HG03139 (cell line): ENCODE measurements around the gene SLC49A3.
"Not testable (repeated sequence)": the region's sequence is repeated elsewhere in the genome, so short reads cannot be mapped to it uniquely, and the experiment has no call there.

ENCODE experiments used
- ATAC-seq: cut with Tn5 transposase; IDR thresholded peaks from one replicate; pipeline ENCODE4 v1.9.1; 2021; ENCODE audit not compliant: unreplicated experiment

Gene SLC49A3

DNA sequence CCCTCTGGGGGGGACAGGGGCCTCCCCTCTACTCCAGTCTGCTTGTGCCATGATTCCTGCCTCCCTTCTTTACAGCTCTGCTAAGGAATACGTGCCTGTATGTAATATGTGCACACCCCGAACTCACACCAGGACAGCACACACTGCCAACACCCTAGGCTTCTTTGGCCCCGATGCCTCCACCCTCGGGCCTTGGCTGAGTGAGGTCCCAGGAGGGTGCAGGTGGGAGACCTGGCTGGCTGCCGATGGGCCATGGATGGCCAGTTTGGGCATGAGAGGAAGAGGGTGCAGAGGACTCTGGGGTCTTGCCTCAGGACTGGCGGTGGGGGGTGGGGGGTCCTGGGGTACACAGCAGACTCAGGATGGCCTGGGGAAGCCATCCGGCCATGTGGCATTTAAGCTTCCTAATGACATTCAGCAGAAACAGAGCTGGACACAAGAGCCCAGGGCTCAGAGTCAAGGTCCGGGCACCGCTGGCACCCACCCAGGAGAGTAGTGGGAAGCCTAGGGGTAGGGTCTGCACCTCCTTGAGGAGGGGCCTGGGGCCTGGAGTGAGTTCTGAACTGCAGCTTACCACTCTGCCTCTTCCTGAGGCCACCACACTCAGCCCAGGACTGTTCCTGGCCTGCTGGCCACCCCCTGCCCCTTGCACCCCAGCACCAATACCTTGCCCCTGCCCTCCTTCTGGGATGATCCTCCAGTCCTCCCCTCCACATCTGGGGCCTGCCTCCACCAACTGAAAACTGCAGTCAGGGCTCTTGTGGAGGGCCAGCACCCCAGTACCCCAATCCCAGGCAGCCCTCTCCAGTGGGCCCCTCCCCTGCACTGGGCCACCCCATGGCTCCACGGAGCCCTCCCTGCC, 14.6 kb upstream of the SLC49A3 start:
- no peak for ATAC-seq

DNA sequence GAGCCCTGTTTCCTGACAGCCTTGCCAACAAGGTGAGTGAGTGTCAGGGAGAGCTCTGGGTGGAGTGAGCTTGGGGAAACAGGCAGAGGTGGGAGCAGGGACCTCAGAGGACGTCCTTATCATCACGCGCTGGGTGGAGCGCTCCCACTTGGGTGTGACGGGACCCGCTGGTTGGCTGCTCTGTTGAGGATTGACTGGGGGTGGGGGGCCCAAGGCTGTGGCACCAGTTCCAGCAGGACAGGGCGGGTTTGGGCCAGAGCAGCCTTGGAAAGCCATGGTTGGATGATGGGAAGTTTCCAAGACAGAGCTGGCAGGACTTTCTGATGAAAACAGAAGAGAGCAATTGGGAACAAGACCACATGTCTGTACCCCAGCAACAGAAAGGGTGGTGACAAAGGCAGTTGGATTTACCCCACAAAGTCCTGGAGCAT, 13.7 kb upstream of the SLC49A3 start:
- ATAC-seq: no peak

DNA sequence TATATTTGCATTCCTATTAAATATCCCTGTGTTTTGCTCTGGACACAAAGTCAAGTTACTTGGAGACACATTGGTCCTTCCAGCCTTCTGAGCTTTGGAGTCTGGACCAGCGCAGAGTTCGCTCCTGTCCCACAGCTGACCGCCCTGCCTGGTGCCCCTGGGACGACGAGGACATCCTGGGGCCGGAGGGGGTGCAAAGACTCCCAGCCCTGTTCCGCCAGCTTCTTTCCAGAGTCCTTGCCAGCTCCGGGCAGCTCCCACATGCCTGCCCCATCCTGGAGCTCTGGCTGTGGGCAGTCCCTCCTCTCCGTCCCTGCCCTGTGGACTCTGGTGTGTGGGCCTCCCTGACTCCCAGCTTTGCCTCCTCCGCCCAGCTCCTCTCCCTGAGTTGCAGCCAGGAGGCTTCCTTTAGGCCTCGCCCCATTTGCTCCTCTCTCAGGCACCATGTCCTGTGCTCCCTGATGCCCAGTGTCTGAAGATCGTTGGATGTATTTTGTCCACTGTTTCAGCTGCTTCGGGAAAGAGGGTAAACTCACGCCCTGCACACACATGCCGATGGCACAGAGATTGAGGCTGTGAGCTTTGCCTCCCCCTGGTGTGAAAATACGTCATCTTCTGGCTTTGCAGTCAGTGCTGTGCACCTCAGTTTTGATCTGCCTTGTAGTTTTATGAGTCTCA, 11.8 kb upstream of the SLC49A3 start:
- ATAC-seq: no peak

DNA sequence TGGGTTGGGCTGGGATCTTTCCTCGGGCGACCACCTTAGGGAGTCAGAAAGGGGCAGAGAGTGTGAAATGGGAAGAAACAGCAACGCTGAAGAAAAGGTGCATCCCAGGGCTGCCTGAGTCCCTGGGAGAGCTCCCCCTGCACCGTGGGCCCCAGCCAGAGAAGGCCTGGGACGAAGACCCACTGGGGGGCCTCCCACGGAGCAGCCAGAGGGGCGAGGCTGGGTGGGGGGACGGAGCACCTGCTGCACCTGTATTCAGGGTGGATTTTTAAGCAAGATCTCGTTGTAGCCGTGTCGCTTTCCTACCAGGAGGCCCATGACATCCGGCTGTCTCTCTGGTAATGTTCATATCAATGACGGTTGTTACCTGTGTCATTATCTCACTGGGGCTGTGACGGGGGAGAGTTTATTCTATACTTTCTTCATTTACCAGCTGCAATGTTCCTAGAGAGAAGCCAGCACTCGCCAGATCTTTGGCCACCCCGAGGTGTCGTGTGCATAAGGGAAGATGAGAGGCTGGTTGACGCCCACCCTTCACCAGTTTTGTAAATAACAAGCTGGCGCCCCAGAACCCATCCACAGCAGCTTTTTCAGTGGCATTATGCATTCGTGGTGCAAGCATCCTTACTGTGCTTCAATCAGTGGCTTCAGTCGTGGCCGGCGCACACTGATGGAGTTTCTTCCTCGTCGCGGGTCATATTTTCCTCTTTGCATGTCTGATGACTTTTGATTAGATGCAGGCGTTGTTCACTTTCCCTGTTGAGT, 11.0 kb upstream of the SLC49A3 start:
- no peak for ATAC-seq

DNA sequence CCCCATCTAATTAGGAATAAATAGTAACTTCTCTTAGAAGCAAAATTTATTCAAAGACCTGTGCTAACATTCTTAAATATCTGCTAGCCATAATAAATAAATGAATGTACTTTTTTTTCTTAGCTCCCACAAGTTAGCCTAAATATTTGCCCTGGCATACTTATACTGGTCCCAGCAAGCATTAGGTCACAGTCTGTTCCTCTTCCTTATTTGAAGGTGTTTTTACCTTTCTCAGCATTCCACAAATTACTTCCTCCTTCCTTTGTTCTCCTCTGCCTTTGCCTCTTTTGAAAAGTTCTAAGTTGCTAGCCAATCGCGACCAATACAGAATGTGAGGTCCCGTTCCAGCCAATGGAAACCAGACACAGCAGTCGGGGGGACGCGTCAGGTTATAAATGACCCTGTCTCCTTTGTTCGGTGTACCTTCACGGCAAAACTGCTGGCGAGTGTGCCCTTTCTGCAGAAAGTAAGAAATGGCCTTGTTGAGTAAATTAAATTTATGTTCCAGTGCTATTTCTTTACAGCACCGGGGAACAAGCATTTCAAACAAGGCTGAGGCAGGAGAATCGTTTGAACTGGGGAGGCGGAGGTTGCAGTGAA, 5.5 kb upstream of the SLC49A3 start:
- not testable (repeated sequence) for ATAC-seq

DNA sequence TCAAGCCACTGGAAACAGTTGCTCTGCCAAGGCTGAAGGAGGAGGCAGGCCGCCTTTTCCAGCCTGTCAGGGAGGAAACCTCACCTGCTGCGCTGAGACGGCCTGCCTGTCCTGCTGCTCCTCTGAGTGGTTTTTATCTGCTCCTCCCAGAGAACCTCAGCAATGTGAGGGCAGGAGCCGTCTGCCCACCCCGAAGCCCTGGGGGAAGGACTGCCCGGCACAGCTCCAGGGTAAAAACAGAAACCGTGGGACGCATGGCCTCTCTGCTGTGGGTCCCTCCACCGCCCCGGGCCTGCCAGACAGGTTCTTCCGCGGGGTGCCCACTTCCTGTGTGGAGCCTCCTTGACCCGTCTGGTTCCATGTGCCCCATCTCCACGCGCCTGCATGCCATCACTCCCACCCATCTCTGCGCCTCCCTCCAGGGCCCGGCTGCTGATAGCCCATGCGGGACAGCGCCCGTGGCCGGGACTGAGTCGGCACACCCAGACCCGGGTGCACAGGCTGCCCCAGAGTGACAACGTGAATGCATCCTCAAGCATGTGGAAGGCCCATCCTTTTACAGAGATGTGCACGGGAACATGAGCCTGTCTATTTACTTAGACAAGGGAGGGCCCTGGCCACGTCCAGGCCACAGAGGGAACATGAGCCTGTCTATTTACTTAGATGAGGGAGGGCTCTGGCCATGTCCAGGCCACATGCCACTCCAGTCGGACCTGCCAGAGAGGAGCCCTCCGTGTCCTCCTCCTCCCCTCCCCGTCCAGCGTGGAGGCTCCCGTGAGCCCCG, 4.0 kb upstream of the SLC49A3 start:
- ATAC-seq: no peak

DNA sequence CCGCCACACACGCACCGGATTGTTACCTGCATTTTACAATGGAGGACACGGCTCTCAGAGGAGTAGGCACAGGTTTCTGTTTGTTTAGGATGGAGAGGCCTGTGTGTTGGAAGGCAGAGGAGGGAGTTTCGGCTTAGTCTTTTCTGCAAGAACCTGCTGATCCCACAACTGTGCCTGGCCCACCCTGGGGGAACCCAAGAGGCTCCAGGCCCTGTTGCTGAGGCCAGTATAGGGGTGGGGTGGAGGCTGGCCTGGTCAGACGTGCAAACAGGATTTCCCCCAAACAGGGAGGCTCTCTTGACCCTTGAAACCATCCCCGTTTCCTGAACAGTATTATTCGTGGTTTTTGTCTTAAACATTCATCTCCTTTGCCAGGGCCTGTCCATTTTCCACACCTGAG, 772 bp upstream of the SLC49A3 start:
- no peak for ATAC-seq

DNA sequence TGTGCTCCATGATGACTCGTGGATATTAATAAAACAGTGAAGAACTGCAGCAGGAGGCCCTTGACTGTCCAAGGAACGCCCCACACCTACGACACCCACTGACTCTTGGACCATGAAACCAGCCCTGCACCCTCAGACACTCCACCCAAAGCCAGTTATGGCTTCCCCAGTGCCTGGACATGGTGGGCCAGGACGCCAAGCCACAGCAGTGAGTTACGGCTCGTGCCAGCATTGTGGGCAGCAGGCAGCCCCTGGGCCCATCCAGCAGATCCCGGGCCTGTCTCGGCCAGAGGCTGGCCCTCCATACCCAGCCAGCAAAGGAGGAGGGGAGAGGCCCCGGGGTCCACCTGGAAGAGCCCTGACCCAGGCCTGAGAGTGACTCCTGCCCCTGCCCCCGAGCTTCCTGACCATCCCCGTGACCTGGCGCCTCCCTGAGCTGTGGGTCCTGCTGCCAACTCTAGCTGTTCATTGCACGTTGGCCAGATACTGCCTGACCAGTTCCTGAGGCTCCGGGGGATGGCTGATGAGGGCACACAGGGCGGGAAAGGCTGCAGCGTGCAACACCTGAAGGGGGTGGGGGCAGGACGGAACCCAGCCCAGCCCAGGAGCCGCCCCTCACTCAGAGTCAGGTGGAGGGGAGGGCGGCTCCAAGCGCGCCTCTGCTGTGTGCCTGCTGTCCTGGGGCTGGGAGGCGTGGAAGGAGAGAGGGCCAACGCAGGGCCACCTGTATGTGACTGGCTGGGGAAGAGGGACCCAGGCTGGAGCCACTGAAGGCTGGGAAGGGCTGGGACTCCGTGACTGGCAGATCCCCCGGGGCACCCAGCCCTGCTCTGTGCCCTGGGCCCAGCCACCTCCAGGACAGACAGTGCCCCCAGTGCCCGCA, 739 bp downstream of the SLC49A3 start:
- ATAC-seq: no peak

DNA sequence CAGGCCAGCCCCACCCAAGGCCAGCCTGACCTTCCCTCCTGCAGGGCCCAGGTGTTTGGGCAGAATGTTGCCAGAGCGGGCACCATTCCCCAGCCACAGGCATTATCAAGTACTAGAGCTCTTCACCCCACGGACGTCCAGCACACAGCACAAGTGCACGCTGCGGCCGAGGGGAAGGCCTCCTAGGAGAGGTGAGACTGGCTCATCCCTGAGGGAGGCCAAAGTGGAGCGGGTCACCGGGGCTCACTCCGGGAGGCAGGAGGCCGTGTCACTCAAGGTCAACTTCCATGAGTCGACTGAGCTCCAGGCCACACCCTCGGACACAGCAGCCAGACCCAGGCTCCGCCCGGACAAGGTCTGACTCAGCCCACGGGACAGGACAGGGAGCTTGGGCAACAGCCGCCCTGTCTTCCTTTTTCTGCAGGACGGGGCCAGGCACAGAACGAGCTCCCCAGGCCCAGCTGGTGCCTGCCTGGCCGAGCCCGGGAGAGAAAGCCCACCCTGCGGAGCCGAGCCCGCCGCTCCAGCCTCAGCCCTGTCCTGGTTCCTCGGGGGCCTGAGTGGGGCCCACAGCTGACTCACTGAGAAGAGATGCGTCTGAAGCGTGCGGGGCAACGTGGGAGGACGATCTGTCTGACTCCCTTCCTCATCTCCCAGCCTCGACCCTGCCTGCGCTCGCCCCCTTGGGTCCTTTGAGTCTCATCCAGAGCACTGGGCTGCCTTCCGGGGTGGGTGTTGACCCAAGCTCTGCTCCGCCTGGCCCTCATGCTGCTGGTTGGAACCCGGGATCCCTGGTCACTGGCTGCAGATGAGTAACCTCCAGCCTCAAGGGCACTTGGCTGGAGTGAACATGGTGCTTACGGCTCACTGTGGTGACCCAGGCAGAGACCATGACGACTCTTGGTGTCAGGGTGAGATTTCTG, 1.6 kb downstream of the SLC49A3 start:
- no peak for ATAC-seq

DNA sequence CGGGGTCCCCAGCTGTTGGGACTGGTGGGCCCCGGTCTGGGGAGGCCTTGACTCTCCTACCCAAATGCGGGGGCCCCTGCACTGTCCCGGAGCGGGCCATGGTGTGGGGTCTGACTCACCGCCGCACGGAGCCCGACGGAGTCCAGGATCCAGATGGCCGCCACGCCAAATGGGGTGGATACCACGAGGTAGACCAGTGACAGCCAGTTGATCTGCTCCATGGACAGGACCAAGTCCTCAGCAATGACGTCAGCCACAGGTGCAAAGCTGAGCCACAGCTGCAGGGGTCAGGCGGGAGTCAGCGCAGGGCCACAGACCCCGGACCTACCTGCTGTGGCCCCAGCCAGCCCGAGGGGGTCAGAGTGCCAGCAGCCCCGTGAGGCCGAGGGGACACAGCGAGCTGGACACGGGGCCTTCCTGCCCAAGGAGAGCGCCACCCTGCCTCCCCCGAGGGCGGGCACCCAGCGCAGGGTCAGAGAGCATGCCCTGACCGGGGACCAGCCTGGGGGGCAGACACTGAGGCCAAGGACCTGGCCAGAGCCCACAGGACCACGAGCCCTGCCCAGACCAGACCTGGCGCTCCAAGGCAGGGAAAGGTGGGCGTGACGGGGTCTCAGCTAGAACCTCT, 2.4 kb downstream of the SLC49A3 start:
- no peak for ATAC-seq

DNA sequence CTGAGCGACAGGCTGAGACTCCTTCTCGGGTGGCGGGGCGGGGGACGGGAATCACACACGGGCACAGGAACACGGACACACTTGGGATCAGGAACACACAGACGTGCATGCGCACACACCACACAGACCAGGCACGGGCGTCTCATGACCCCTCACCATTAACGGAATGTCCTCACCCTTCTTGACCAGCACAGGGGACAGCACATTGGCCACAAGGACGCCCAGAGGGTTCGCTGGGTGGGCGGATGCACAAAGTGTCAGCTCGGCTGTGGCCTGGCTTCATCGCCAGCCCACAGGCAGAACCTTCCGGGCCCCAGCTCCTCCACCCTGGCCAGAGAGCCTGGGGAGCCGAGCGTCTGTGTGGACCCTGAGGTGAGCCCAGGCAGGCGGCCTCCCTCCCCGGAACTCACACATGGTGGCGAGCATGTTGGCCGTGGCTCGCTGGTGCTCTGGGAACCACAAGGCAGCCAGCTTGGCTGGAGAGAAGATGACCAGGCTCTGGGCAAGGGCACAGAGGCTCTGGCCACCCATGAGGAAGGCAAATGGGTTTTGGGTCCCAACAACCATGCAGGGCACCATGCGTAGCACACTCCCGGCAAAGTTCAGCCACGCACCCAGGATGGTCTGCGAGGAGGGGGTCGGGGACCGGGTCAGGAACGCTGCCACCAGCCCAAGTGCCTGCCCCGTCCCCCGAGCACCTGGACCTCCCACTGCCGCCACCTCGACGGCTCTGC, 3.1 kb downstream of the SLC49A3 start:
- ATAC-seq: no peak

DNA sequence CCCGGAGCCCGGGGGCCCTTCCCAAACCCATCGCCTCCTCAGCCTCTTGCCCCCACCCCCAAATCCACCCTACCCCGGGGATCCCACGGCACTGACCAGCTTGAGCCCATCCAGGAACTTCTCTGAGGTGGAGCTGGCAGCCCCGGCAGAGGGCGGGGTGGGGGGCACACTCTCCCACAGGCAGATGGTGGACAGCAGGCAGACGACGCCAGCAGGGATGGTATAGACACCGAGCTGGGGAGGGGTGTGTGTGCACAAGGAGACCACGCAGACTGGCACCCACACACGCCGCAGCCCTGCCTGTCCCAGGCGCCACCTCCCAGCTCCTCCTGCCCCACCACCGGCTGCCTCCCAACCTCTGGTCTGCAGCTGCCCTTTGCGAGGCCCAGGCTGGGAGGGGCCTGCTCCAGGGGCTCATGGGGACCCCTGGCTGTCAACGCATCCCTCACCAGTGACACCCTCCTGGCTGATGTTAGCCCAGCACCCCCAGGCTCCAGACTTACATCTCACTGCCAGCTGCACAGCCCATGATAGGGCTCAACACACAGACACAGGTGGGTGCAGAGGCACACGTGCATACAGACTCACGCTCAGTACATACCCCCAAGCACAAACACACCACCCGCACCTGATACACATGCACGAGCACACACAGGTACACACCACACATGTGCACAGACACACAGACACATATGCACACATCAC, 4.2 kb downstream of the SLC49A3 start:
- no peak for ATAC-seq

DNA sequence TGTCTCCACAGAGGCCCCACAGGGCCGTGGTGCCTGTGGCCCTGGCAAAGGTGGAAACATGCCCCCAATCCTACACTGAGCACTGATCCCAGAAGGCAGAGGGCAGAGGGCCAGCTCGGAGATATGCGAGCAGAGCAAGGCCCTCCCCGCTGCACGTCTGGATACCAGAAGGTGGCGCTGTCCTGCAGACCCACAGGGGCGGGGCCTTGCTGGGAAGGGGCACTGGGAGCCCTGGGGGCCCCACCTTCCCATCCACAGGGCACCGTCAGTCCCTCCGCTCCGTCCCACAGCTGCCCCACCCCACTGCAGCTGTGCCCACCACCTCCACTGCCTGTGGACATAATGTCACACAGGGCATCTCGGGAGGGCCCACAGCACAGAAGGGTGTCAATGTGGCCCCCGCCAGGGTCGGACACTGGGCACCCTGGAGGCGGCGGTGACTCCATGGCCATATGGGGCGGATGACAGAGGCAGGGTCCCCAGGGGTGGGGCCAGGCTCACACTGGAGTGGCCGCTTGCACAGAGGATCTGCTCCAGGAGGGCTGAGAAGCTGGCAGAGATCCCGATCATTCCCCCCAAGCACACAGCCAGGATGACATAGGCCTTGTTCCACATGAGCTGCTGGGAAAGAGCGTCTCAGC, 4.8 kb downstream of the SLC49A3 start:
- no peak for ATAC-seq

DNA sequence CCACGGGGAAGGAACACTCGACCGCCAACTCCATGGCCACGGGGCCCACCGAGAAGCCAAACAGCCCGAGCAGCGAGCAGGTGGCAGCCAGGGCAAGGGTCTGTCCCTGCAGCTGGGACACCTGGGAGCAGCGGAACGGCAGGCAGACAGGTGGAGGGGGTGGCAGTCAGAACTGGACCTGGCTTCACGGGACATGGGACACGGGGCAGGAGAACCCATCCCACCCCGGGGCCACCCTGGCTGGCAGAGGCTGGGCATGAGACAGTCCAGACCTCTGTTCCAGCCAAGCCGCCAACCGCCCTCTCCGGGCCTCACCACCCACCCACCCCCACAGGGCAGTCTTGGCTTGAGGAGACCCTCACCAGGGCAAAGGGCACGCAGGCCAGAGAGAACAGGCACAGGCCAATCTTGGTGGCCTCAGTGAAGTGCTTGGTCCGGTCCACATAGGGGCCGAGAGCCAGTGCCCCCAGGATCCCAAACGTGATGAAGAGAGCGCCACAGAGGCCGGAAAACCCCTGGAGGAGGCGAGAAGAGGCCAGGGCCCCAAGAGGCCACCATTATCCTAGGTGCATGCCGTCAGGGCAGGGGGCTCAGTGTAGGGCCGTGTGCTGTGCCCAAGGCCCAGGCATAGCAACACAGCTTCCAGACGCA, 5.6 kb downstream of the SLC49A3 start:
- ATAC-seq: no peak

DNA sequence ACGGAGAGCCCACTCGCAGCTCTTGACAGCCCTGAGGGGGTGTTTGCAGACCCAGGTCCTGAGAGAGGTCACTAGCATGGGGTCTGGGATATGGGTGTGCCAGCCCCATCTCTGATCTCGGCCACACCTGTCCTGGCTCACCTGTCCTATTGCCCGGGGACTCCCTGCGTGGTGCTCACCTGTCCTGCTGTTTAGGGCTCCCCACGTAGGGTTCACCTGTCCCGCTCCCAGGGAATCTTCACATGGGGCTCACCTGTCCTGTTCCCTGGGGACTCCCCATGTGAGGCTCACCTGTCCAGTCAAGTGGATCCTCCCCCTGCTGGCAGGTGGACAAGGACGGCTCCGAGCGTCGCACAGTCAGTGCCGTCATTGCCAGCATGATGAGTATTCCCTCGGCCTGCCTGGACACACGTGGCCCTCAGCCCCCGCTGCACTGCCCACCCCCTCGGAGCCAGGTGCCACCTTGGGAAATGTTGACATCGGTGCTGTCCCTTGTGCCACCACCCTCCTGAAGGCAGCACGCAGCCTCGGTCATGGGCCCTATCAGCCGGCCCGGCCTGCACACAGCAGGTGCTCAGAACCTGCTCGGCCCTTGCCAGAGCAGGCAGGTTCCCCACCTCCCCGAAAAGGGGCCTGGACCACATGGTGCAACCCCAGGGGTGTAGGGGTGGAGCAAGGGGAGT, 6.3 kb downstream of the SLC49A3 start:
- ATAC-seq: no peak
